Measurements from ENCODE around the gene KCTD20.

DNA sequence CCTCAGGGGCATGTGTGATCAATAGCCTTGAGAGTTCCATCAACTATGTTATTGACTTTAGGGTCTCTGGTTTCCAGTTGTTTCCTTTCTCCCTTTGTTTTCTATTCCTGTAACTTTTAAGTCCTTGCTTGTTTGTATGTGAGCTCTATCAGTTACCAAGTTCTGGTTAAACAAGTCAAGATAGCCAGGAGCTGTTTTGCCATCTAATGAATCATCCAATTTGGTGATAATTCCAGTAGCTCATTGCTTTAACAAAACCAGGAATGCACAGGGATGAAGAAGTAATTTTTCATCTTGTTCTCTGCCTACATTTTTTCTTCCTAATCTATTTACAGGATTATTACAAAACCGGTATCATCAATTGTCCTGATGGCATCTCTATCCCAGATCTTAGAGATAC lies 36.5 kb downstream of the KCTD20 start:
- TF ChIP-seq, protein P1, sequence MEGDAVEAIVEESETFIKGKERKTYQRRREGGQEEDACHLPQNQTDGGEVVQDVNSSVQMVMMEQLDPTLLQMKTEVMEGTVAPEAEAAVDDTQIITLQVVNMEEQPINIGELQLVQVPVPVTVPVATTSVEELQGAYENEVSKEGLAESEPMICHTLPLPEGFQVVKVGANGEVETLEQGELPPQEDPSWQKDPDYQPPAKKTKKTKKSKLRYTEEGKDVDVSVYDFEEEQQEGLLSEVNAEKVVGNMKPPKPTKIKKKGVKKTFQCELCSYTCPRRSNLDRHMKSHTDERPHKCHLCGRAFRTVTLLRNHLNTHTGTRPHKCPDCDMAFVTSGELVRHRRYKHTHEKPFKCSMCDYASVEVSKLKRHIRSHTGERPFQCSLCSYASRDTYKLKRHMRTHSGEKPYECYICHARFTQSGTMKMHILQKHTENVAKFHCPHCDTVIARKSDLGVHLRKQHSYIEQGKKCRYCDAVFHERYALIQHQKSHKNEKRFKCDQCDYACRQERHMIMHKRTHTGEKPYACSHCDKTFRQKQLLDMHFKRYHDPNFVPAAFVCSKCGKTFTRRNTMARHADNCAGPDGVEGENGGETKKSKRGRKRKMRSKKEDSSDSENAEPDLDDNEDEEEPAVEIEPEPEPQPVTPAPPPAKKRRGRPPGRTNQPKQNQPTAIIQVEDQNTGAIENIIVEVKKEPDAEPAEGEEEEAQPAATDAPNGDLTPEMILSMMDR (conservative IDR thresholded peaks at IDR 0.05): no peak
- TF ChIP-seq ZFX (IDR thresholded peaks at IDR 0.05): no peak
